Stomach (tissue), 4 donors: ENCODE measurements around the gene KRTAP10-12.

ENCODE experiments used
- CTCF ChIP-seq, 7 experiments: fragments of 450-650 bp in 4 of 7; fragments of 200-600 bp in 3 of 7; sonication (generic) in 3 of 7; IDR thresholded peaks; one replicate each; pipeline ENCODE4 v1.5.1; 2016 to 2019; ENCODE audit warnings: antibody characterized with exemption in 7 of 7, control low read depth in 2 of 7, mild to moderate bottlenecking in 1 of 7
- POLR2A ChIP-seq, 4 donors: fragments of 450-650 bp; IDR thresholded peaks; one replicate each; pipeline ENCODE4 v1.6.1; 2016; ENCODE audit warnings: antibody characterized with exemption in 4 of 4, control low read depth in 2 of 4, mild to moderate bottlenecking in 1 of 4, moderate library complexity in 1 of 4
- POLR2AphosphoS5 ChIP-seq, 3 donors: sonication (generic); formaldehyde crosslinking; IDR thresholded peaks; one replicate each; pipeline ENCODE4 v1.6.1; 2016; ENCODE audit warnings: antibody characterized with exemption in 3 of 3

- TF ChIP-seq CTCF (IDR thresholded peaks at IDR 0.05): no peak
- no peak for TF ChIP-seq POLR2A (IDR thresholded peaks at IDR 0.05)
- TF ChIP-seq POLR2AphosphoS5 (IDR thresholded peaks at IDR 0.05): no peak
These were observed 40.9 kb downstream of the KRTAP10-12 start for GRCh38 chr21:44737706-44738354.
